WERI-Rb-1 (cell line): ENCODE data around the gene SIM2.

ENCODE experiments used
- DNase-seq: peaks from one replicate; pipeline ENCODE4 v3.0.0-alpha.2; 2020
- H3K27ac ChIP-seq: fragments of 250-450 bp; sonication (Bioruptor Pico); 2 replicates; pipeline ENCODE4 v1.5.1; 2020; ENCODE audit warnings: mild to moderate bottlenecking, moderate library complexity
- H3K27me3 ChIP-seq: fragments of 250-450 bp; sonication (Bioruptor Pico); 2 replicates; pipeline ENCODE4 v1.5.1; 2021; ENCODE audit warnings: mild to moderate bottlenecking, low read depth, moderate library complexity; ENCODE audit not compliant: insufficient read depth, severe bottlenecking
- H3K36me3 ChIP-seq: fragments of 250-450 bp; sonication (Bioruptor Pico); 2 replicates; pipeline ENCODE4 v1.5.1; 2020; ENCODE audit warnings: mild to moderate bottlenecking, moderate library complexity
- H3K4me3 ChIP-seq: 2 replicates; pipeline ENCODE4 v1.5.1; 2011; ENCODE audit warnings: low read depth, mild to moderate bottlenecking, control low read depth, low read length
- H3K9me3 ChIP-seq: fragments of 250-450 bp; sonication (Bioruptor Pico); 2 replicates; pipeline ENCODE4 v1.5.1; 2021; ENCODE audit warnings: mild to moderate bottlenecking, moderate library complexity; ENCODE audit not compliant: severe bottlenecking
- TF ChIP-seq, protein P1 (sequence below): IDR thresholded peaks from 2 replicates; pipeline ENCODE4 v1.5.1; 2011; ENCODE audit warnings: low read depth, mild to moderate bottlenecking, control low read depth, inconsistent platforms, low read length

The SIM2 gene

DNA sequence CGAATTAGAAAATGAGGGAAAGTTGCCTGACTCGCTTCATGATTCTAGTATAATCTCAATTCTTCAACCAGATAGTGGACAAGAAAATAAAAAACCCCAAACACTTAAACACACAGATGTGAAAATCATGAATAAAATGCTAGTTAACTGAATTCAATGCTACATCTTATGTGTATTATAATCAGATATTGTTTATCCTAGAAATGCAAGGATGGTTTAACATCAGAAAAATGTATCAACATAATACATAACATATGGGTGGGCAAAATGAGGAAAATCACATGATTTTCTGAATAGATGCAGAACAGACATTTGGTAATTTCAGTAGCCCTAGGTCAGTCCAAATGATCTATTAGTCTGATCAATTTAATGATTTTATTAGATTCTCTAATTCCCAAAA, 97.2 kb downstream of the SIM2 start:
- H3K4me3 ChIP-seq = no peak overlapping the region
- H3K36me3 ChIP-seq = no peaks in the 10 kb centered on the region
- H3K27ac ChIP-seq = no peak overlapping the region
- H3K27me3 ChIP-seq = no peaks in the 10 kb centered on the region
- TF ChIP-seq, protein P1, sequence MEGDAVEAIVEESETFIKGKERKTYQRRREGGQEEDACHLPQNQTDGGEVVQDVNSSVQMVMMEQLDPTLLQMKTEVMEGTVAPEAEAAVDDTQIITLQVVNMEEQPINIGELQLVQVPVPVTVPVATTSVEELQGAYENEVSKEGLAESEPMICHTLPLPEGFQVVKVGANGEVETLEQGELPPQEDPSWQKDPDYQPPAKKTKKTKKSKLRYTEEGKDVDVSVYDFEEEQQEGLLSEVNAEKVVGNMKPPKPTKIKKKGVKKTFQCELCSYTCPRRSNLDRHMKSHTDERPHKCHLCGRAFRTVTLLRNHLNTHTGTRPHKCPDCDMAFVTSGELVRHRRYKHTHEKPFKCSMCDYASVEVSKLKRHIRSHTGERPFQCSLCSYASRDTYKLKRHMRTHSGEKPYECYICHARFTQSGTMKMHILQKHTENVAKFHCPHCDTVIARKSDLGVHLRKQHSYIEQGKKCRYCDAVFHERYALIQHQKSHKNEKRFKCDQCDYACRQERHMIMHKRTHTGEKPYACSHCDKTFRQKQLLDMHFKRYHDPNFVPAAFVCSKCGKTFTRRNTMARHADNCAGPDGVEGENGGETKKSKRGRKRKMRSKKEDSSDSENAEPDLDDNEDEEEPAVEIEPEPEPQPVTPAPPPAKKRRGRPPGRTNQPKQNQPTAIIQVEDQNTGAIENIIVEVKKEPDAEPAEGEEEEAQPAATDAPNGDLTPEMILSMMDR = no peak
- peaks cover 3% of the 10 kb centered on the region for H3K9me3 ChIP-seq
- DNase-seq = no peak

- Histone ChIP-seq H3K27me3 (no peaks in the 10 kb centered on the region), H3K27ac (no peak overlapping the region), H3K9me3 (peaks cover 3% of the 10 kb centered on the region), H3K4me3 (no peak overlapping the region), H3K36me3 (peaks cover 4% of the 10 kb centered on the region; the same call in 1 of the 2 replicates)
- TF ChIP-seq, protein P1 = no peak
- no peak for DNase-seq
These were observed 99.6 kb downstream of the SIM2 start for GRCh38 chr21:36798491-36798890.
